ENCODE data around the gene GATA2.

The GATA2 gene

GRCh38 chr3:128459461-128459820, 33.6 kb downstream of the GATA2 start:
- no peak overlapping the region for H3K4me3 ChIP-seq (ENCODE audit: low read depth, low read length)
- TF ChIP-seq CTCF (IDR thresholded peaks at IDR 0.05; ENCODE audit: low read depth, low read length) = no peak
- in situ Hi-C loops (cut with HindIII; ENCODE audit: low sequenced_read_pairs) = no loop called here
- DNase-seq (ENCODE audit: low read depth, low spot score) = no peak

- no peak for TF ChIP-seq CTCF (IDR thresholded peaks at IDR 0.05; ENCODE audit: low read depth, low read length)
- in situ Hi-C loops (cut with HindIII; ENCODE audit: low sequenced_read_pairs) = no loop called here
These were observed 34.1 kb downstream of the GATA2 start for GRCh38 chr3:128458746-128459460.

GRCh38 chr3:128457937-128458336, 35.1 kb downstream of the GATA2 start:
- TF ChIP-seq CTCF (IDR thresholded peaks at IDR 0.05; ENCODE audit: low read depth, low read length) = no peak
- in situ Hi-C loops (cut with HindIII; ENCODE audit: low sequenced_read_pairs) = no loop called here
- H3K4me3 ChIP-seq (ENCODE audit: low read depth, low read length) = no peak overlapping the region
- no peak for DNase-seq (ENCODE audit: low read depth, low spot score)

More at GRCh38 chr3:128458746-128459460, 34.1 kb downstream of the GATA2 start:
- no peak overlapping the region for H3K4me3 ChIP-seq (ENCODE audit: low read depth, low read length)
- DNase-seq (ENCODE audit: low read depth, low spot score) = no peak

GRCh38 chr3:128456776-128457715, 36.0 kb downstream of the GATA2 start:
- DNase-seq (ENCODE audit: low read depth, low spot score) = no peak
- in situ Hi-C loops (cut with HindIII; ENCODE audit: low sequenced_read_pairs) = no loop called here
- TF ChIP-seq CTCF (IDR thresholded peaks at IDR 0.05; ENCODE audit: low read depth, low read length) = no peak
- no peak overlapping the region for H3K4me3 ChIP-seq (ENCODE audit: low read depth, low read length)

GRCh38 chr3:128455786-128456748, 36.9 kb downstream of the GATA2 start:
- TF ChIP-seq CTCF (IDR thresholded peaks at IDR 0.05; ENCODE audit: low read depth, low read length) = no peak
- H3K4me3 ChIP-seq (ENCODE audit: low read depth, low read length) = no peak overlapping the region
- in situ Hi-C loops (cut with HindIII; ENCODE audit: low sequenced_read_pairs) = no loop called here

GRCh38 chr3:128455116-128455515, 37.9 kb downstream of the GATA2 start:
- DNase-seq (ENCODE audit: low read depth, low spot score) = no peak
- in situ Hi-C loops (cut with HindIII; ENCODE audit: low sequenced_read_pairs) = no loop called here
- no peak overlapping the region for H3K4me3 ChIP-seq (ENCODE audit: low read depth, low read length)
- TF ChIP-seq CTCF (IDR thresholded peaks at IDR 0.05; ENCODE audit: low read depth, low read length) = no peak

More at GRCh38 chr3:128455786-128456748, 36.9 kb downstream of the GATA2 start:
- no peak for DNase-seq (ENCODE audit: low read depth, low spot score)

Data from astrocyte of the spinal cord (primary cell).